GM23338 (cell line): ENCODE measurements around the gene ANKRD65. TPM values are rescaled to one million over a fixed set of nuclear protein-coding genes. Genes with fewer than 3 reads are reported as not detected.
A peak's percentile ranks its signal among the peaks of the same experiment; 100 is the strongest.

Source experiments
- ATAC-seq: fragments of 200-7000 bp; cut with Tn5 transposase; 3 replicates; pipeline ENCODE4 v1.9.1; 2020
- DNase-seq: peaks from one replicate; pipeline ENCODE4 v3.0.0-alpha.2; 2015; ENCODE audit warnings: low spot score
- H2AFZ ChIP-seq: fragments of 200-600 bp; sonication (generic); 2 replicates; pipeline ENCODE4 v1.8.0; 2016; ENCODE audit warnings: antibody characterized with exemption, mild to moderate bottlenecking, moderate library complexity
- H3F3A ChIP-seq: fragments of 200-600 bp; sonication (generic); replicated peaks from 2 replicates; pipeline ENCODE4 v1.8.0; 2017; ENCODE audit warnings: antibody characterized with exemption, mixed run types, low read depth
- H3K27ac ChIP-seq: fragments of 200-600 bp; sonication (generic); 2 replicates; pipeline ENCODE4 v1.6.1; 2016; ENCODE audit warnings: low read depth
- H3K27me3 ChIP-seq: fragments of 200-600 bp; sonication (generic); 2 replicates; pipeline ENCODE4 v1.8.0; 2016; ENCODE audit warnings: mild to moderate bottlenecking, mixed run types, moderate library complexity; ENCODE audit not compliant: insufficient read depth
- H3K36me3 ChIP-seq: fragments of 200-600 bp; sonication (generic); 2 replicates; pipeline ENCODE4 v1.8.0; 2016; ENCODE audit warnings: mild to moderate bottlenecking; ENCODE audit not compliant: insufficient read depth
- H3K4me1 ChIP-seq: fragments of 200-600 bp; sonication (generic); 2 replicates; pipeline ENCODE4 v1.8.0; 2016; ENCODE audit warnings: mild to moderate bottlenecking, moderate library complexity; ENCODE audit not compliant: insufficient read depth
- H3K4me2 ChIP-seq: fragments of 200-600 bp; sonication (generic); 2 replicates; pipeline ENCODE4 v1.7.1; 2017; ENCODE audit warnings: mixed run types
- H3K4me3 ChIP-seq: fragments of 200-600 bp; sonication (generic); 2 replicates; pipeline ENCODE4 v1.6.1; 2016; ENCODE audit warnings: mixed run types
- H3K79me2 ChIP-seq: fragments of 200-600 bp; sonication (generic); replicated peaks from 2 replicates; pipeline ENCODE4 v1.8.0; 2017; ENCODE audit warnings: mild to moderate bottlenecking; ENCODE audit not compliant: insufficient read depth
- H3K9me2 ChIP-seq: fragments of 200-600 bp; sonication (generic); 2 replicates; pipeline ENCODE4 v1.8.0; 2017; ENCODE audit not compliant: insufficient read depth
- H4K20me1 ChIP-seq: fragments of 200-600 bp; sonication (generic); replicated peaks from 2 replicates; pipeline ENCODE4 v1.8.0; 2017; ENCODE audit warnings: mild to moderate bottlenecking; ENCODE audit not compliant: insufficient read depth
- H3K27ac Mint-ChIP-seq: 2 replicates; pipeline ENCODE4 v1.8.0; 2020; ENCODE audit warnings: inconsistent platforms, mild to moderate bottlenecking, moderate library complexity, mixed read lengths
- H3K27me3 Mint-ChIP-seq: 3 replicates; pipeline ENCODE4 v1.8.0; 2022; ENCODE audit warnings: low read depth, mild to moderate bottlenecking, moderate library complexity, mixed read lengths, inconsistent platforms; ENCODE audit not compliant: insufficient read depth, poor library complexity
- H3K36me3 Mint-ChIP-seq: 3 replicates; pipeline ENCODE4 v1.8.0; 2021; ENCODE audit warnings: low read depth, mild to moderate bottlenecking, inconsistent platforms, moderate library complexity, mixed read lengths
- H3K4me1 Mint-ChIP-seq: 3 replicates; pipeline ENCODE4 v1.8.0; 2020; ENCODE audit warnings: mild to moderate bottlenecking, inconsistent platforms, mixed read lengths
- H3K4me3 Mint-ChIP-seq: 3 replicates; pipeline ENCODE4 v1.8.0; 2021; ENCODE audit warnings: moderate library complexity, mild to moderate bottlenecking, inconsistent platforms, mixed read lengths
- H3K9me3 Mint-ChIP-seq: 3 replicates; pipeline ENCODE4 v1.8.0; 2020; ENCODE audit warnings: moderate library complexity, mild to moderate bottlenecking, inconsistent platforms, mixed read lengths
- EZH2phosphoT487 ChIP-seq: fragments of 200-600 bp; sonication (generic); IDR thresholded peaks from one replicate; pipeline ENCODE4 v1.8.1; 2018; ENCODE audit warnings: antibody characterized with exemption; ENCODE audit not compliant: unreplicated experiment
- STAT1 ChIP-seq: IDR thresholded peaks from one replicate; pipeline ENCODE4 v1.6.1; 2016; ENCODE audit warnings: antibody characterized with exemption; ENCODE audit not compliant: unreplicated experiment
- polyA plus RNA-seq: library from polyadenylated mRNA; unstranded; fragments of >200 nt; fragmentation: Nextera tagmentation; extraction: Ambion mirVana; gene quantifications from 2 replicates; pipeline ENCODE4 v1.2.1, GENCODE V29; 2016
- total RNA-seq: library from RNA; depleted of rRNA; stranded (reverse); fragments of >200 nt; shearing (Covaris generic); gene quantifications from 2 replicates; pipeline ENCODE4 v1.2.3, GENCODE V29; 2014
- TF ChIP-seq, protein P1 (sequence below): fragments of 250-450 bp; sonication (Bioruptor Pico); IDR thresholded peaks from 2 replicates; pipeline ENCODE4 v1.5.0; 2020; ENCODE audit warnings: mild to moderate bottlenecking, moderate library complexity

Gene ANKRD65
- total and polyA plus RNA-seq, 2 experiments from 2014 or later = 1.6 to 1.7 TPM

DNA sequence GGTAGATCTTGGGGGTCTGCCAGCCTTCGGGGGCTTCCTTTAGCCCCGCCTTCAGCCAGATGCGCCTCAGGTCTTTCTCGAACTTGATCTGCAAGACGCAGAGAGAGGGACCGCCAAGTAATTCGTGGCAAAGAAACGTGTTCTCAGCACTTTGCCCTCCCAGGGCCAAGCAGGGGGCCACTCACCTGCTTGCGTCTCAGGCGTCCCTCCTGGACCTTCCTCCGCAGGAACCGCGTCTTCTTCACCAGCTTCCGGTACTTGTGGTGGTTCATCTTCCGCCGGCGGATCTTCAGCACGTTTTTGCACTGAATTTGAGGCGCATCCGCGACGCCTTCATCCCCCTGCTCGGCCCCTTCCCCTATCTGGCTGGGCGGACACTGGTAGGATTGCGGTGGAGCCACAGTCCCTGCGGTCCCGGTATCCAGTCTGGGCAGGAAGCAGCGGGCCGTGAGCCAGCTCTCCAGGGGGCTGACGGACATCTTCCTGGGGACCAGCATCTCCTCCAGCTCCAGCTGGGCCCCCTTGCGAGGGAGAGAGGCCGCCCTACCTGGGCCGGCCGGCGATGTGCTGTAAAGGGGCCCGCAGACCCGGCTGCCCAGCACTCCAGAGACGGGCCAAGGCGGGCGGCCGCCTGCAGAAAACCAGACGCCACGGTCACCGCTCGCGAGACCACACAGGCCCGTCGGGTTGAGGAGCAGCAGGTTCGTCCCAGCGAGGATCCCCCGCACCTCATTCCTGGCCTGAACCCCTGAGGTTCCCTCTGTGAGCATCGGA lies 47.1 kb downstream of the ANKRD65 start:
- H3K9me3 Mint-ChIP-seq = no peaks in the 10 kb centered on the region; the same call in 2 of the 3 replicates
- no peaks in the 10 kb centered on the region for H3K36me3 ChIP-seq
- H3K4me1 Mint-ChIP-seq = peaks cover 7% of the 10 kb centered on the region
- H3K27me3 Mint-ChIP-seq = peaks cover 6% of the 10 kb centered on the region
- H2AFZ ChIP-seq = no peak overlapping the region
- peak overlapping the region; percentile 62 for H3K27ac Mint-ChIP-seq
- no peaks in the 10 kb centered on the region for H3K27me3 ChIP-seq
- no peaks in the 10 kb centered on the region for H3K9me2 ChIP-seq
- peak overlapping the region; percentile 96 for H3K4me3 ChIP-seq
- peaks cover 9% of the 10 kb centered on the region; the same call in 2 of the 3 replicates for H3K36me3 Mint-ChIP-seq
- H4K20me1 ChIP-seq = peaks cover 12% of the 10 kb centered on the region
- no peak overlapping the region for H3K27ac ChIP-seq
- H3F3A ChIP-seq = peaks cover 19% of the 10 kb centered on the region
- DNase-seq = no peak
- peaks cover 21% of the 10 kb centered on the region for H3K79me2 ChIP-seq
- peak overlapping the region; percentile 88 for H3K4me2 ChIP-seq
- TF ChIP-seq STAT1 (no peak), EZH2phosphoT487 (no peak)
- TF ChIP-seq, protein P1, sequence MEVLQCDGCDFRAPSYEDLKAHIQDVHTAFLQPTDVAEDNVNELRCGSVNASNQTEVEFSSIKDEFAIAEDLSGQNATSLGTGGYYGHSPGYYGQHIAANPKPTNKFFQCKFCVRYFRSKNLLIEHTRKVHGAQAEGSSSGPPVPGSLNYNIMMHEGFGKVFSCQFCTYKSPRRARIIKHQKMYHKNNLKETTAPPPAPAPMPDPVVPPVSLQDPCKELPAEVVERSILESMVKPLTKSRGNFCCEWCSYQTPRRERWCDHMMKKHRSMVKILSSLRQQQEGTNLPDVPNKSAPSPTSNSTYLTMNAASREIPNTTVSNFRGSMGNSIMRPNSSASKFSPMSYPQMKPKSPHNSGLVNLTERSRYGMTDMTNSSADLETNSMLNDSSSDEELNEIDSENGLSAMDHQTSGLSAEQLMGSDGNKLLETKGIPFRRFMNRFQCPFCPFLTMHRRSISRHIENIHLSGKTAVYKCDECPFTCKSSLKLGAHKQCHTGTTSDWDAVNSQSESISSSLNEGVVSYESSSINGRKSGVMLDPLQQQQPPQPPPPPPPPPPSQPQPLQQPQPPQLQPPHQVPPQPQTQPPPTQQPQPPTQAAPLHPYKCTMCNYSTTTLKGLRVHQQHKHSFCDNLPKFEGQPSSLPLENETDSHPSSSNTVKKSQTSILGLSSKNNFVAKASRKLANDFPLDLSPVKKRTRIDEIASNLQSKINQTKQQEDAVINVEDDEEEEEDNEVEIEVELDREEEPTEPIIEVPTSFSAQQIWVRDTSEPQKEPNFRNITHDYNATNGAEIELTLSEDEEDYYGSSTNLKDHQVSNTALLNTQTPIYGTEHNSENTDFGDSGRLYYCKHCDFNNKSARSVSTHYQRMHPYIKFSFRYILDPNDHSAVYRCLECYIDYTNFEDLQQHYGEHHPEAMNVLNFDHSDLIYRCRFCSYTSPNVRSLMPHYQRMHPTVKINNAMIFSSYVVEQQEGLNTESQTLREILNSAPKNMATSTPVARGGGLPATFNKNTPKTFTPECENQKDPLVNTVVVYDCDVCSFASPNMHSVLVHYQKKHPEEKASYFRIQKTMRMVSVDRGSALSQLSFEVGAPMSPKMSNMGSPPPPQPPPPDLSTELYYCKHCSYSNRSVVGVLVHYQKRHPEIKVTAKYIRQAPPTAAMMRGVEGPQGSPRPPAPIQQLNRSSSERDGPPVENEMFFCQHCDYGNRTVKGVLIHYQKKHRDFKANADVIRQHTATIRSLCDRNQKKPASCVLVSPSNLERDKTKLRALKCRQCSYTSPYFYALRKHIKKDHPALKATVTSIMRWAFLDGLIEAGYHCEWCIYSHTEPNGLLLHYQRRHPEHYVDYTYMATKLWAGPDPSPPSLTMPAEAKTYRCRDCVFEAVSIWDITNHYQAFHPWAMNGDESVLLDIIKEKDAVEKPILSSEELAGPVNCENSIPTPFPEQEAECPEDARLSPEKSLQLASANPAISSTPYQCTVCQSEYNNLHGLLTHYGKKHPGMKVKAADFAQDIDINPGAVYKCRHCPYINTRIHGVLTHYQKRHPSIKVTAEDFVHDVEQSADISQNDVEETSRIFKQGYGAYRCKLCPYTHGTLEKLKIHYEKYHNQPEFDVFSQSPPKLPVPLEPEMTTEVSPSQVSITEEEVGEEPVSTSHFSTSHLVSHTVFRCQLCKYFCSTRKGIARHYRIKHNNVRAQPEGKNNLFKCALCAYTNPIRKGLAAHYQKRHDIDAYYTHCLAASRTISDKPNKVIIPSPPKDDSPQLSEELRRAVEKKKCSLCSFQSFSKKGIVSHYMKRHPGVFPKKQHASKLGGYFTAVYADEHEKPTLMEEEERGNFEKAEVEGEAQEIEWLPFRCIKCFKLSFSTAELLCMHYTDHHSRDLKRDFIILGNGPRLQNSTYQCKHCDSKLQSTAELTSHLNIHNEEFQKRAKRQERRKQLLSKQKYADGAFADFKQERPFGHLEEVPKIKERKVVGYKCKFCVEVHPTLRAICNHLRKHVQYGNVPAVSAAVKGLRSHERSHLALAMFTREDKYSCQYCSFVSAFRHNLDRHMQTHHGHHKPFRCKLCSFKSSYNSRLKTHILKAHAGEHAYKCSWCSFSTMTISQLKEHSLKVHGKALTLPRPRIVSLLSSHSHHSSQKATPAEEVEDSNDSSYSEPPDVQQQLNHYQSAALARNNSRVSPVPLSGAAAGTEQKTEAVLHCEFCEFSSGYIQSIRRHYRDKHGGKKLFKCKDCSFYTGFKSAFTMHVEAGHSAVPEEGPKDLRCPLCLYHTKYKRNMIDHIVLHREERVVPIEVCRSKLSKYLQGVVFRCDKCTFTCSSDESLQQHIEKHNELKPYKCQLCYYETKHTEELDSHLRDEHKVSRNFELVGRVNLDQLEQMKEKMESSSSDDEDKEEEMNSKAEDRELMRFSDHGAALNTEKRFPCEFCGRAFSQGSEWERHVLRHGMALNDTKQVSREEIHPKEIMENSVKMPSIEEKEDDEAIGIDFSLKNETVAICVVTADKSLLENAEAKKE = no peak
- peaks cover 9% of the 10 kb centered on the region for H3K4me1 ChIP-seq
- H3K4me3 Mint-ChIP-seq = peak overlapping the region; percentile 90
- no peak for ATAC-seq
